ENCODE data around the gene IKZF5.

Gene IKZF5, protein sequence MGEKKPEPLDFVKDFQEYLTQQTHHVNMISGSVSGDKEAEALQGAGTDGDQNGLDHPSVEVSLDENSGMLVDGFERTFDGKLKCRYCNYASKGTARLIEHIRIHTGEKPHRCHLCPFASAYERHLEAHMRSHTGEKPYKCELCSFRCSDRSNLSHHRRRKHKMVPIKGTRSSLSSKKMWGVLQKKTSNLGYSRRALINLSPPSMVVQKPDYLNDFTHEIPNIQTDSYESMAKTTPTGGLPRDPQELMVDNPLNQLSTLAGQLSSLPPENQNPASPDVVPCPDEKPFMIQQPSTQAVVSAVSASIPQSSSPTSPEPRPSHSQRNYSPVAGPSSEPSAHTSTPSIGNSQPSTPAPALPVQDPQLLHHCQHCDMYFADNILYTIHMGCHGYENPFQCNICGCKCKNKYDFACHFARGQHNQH

DNA sequence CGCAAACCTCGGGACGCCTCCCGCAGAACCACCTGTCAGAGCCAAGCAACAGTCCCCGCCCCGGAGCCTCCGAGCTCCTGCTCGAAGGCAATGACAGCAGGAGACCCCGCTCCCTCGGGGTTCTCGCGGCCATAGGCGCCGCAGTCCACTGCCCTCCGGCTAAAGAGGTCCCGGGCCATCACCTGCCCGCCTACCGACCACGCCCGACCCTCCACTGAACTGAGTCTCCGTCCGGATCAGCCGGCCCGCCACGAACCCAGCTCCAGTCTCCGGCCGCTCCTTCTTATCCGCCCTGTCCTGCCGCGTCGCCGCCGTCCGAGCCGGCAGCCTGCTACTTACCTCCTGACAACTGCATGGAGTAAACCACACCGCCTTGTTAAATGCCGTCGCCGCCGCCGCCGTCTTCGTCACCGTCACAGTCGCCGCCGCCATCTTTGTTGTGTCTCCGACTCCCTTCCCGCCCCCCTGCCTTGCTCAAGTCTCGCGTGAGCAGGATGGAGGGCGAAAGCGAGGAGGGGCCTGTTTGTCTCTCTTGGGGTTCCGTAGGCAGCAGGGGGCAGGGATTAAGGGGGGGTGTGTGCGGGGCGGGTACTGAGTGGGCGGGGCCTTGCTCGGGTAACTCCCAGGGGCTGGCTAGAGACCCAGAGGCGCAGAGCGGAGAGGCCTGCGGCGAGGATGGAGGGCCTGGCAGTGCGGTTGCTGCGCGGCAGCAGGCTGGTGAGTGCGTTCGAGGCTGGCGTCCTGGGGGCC is at the start of gene IKZF5, which contains the start of gene ACADSB:
Gene IKZF5 (minus strand): TSS at position 441 of the 750 bp plus-strand sequence. CDS start 10,170 bp downstream, outside the sequence.
Gene ACADSB (plus strand): TSS at position 652 of the 750 bp plus-strand sequence. CDS start 24 bp downstream, at position 676.
- DNase-seq = peak; percentile 86

DNA sequence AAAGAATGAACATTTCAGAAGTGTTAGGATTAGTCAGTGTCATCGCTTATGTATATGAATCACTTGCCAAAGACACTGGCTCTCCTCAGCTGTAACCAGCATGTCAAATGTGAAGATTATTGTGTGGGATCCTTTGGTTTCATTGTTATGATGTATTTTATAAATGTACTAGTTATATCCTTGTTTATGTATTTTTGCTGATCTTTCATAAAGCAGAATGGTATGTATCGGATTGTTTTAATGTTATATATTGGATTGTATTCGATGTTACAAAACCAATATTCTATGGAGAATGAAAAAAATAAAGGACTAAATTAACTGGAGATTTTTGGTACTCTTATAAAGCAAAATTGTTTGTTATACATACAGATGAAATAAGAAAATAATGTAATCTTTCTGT is 49.4 kb upstream of the IKZF5 start:
- no peak for DNase-seq

DNA sequence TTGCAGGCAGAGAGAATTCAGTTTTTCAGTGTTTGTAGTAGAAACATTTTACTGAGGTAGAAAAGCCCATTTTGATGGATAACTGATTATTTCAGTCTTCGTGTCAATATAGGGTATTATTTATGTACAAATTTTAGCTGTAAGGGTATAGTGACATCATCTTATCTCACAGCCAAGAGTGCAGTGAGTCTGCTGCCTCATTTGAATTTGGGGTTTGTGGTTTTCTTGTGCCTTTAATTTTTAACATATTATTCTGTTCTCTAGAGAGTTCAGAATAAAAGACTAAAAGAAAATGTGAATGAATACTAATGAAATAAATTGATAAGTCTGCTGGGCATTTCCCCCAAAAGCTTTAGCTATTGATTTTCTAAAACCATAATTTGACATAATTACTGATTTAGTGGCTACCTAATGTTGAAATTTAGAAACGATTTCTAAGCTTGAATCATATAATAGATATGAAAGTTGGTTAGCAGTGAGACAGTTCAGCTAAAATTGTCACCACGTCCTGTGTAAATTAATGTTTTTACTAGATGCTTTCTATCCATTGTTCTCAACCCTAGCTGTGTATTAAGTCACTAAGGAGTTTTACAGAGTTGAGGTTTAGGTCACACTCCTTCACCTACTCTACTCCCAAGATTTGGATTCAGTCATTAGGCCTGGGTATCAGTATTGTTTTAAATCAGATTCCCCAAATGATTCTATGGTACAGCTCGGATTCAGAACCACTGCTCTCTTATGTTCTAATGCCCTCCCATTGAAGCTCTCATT is 37.6 kb upstream of the IKZF5 start:
- no peak for DNase-seq

DNA sequence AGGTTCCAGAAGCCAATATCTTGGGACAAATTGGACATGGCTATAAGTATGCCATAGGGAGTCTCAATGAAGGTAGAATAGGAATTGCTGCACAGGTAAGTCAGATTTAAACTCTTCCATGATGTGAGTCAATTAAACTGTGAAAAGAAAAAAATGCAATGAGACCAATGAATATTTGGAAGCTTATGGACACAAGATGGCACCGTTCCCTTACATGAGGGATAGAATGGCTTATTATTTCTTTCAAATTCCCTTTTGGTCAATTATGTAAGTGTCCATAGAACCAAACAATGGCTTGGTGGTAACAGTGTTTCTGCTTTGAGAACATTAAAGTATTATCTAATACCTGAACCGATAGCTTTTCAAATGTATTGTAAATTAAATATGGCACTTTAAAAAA is 35.8 kb upstream of the IKZF5 start:
- peak; percentile 58 for DNase-seq

DNA sequence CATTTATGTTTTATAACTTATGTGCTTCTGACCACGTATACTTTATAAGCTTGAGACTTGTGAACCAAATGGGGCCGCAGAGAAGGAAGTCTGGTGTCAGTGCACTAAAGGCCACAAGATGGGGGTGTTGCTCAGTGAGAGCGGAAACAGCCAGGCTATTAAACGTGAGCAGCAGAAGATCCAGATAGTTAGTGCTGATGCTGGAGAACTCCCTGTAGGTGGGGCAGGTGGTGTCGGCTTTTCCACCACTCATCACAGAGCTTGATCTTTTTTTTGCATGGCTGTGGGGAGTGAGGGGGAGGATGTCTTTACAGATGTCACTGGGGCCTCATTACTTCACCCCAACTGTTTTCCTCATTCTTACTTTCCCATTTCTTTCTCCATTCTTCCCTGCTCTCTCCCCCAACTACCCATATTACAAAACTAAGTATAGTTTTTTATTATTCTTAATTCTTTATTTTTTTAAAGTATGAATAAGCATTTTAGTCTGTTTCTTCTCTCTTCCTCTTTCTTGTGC is 34.9 kb upstream of the IKZF5 start:
- peak; percentile 57 for DNase-seq

DNA sequence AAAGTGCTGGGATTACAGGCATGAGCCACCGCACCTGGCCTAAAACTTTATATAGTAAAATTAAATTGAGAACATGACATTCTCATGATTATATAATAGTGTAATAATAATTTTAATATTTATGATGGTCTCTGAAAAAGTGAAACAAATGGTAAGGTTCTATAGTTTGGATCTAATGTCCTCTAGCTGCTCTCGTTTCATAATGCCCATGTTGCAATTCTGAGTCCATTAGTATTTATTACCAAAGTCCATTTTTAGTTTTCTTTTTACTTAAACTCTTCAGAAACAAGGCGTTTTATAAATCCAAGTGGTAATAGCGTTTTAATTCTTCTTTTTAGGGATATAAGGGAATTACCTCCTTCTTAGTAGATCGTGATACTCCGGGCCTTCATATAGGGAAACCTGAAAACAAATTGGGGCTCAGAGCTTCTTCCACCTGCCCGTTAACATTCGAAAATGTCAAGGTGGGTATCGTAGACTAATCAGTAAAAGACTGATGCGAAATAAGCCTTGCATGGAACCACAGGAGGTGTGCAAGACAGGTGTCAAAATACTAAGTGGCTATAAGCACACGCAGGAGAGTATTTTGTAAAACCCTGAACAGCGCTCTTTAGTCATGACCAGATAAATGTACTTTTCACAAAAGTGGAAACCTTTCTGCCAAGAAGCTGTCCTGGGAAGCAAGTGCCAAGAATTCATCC is 34.3 kb upstream of the IKZF5 start:
- DNase-seq = no peak

DNA sequence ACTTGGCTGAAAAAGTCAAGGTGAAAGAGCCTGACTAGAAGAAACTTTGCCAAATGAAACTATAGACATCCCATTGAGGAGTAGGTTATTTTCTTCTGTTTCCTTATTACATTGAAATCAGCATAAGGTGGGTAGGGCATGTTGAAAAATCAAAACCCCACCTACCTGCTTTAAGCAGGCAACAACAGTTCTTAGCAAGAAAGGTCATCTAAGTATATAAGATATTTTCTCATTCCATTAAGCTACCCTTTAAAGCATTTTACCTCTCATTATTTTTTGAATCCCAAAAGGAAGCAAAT is 31.0 kb upstream of the IKZF5 start:
- DNase-seq = no peak

DNA sequence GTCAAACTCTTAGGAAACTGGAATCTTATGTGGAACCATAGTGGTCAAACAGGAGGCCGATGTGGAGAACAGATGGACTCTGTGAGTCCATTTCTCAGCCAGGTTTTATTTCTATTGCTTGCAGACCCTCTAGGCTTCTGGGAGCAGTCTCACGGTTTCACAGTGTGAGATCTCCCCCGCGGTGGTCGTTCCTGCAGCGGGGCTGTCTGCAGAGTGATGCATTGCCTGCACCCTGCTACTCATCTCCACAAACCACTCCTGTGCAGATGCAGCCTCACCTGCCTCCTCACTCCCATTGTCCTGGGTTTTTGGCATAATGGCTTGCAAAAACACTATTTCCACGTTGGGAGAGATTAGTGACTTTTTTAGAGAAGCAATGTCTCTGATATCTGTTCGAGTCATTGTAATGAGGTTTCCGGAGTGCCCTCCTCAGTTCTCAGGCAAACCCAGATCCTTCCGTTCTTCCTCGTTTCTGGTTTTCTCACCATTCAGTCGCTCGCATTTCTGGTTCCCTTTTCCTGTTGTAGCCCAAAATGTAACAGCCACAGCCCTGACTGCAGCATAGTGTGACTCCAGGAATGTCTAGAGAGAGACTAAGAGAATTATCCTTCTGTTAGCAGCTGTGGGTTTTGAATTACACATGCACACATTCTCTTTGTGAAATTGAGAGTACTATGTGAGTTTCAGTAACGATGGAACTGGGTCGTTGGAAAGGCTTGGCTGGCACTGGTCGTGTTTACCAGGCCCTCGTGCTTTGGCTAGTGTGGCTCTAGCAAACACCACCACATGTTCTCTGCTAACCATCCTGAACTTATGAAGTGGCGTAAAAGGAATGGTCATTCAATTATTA is 30.4 kb upstream of the IKZF5 start:
- no peak for DNase-seq

DNA sequence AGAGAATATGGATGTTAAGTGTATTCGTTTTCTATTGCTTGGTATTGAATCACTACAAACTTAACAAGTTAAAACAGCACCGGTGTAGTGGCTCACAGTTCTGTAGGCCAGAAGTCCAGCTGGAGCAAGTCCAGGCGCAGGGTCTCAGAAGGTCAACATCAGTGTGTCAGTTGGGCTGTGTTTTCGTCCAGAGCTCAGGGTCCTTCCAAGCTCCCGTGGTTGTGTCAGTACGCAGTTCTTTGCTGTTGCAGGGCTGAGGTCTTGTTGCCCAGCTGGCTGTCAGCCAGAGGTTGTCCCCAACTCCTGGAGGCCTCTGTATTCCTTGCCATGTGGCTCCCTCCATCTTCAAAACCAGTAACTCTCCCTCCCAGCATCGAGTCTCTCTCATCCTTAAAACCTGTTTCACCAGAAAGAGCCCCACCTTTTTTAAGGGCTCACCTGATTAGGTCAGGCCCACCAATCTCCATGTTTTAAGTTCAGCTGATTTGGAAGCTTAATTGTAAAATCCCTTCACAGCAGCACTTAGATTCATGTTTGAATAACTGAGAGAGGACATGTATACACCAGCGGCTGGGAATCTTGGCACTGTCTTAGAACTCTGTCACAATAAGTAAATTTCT is 27.0 kb upstream of the IKZF5 start:
- DNase-seq = no peak

DNA sequence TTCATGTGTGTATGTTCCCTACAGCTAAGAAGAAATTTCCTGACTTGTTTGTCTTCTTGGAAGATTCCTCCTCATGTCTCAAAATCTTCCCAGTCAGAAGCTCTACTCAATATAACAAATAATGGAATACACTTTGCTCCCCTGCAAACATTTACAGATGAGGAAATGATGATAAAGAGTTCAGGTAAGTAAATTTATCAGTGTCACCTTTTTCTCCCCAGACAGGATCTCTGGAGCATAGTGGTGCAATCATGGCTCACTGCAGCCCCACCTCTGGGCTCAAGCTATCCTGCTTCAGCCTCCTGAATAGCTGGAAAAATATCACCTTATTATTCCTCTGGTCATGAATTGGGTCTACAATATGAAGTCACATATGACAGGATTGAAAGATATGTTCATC is 25.7 kb upstream of the IKZF5 start:
- DNase-seq = no peak

DNA sequence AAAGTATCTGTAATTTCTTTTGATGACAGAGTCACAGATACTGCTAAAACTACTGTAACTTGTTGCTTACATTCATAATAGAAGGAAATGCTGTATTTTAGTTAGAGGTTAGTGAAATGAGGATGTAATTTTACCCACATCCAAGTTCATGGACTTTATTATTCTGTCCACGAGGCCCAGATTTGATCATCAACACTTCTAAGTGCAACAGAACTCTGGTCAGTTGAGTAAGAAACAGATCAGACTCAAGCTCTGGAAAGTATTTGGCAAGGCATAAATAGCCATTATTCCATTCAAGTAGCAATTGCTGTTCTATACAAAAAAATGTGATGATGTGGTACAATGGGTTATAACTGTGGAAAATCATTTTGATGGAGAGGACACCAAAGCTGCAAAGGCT is 22.5 kb upstream of the IKZF5 start:
- no peak for DNase-seq

DNA sequence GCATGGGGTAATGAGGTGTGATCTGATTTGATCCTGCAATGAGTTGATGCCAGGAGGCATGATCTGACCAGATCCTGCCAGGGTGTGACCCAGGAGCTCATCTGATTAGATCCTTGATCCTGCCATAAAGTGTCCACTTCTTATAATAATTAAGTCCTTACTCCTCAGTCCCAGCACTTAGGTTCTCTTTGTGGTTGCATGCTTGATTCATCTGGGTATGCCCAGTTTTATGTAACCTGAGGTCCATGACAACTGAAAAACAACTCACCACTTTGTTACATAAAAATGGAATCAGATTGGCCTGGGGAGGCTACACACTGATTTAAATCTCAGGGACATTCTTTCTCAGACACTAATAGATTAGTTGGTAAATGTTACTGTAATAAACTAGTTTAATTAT is 19.3 kb upstream of the IKZF5 start:
- DNase-seq = no peak

DNA sequence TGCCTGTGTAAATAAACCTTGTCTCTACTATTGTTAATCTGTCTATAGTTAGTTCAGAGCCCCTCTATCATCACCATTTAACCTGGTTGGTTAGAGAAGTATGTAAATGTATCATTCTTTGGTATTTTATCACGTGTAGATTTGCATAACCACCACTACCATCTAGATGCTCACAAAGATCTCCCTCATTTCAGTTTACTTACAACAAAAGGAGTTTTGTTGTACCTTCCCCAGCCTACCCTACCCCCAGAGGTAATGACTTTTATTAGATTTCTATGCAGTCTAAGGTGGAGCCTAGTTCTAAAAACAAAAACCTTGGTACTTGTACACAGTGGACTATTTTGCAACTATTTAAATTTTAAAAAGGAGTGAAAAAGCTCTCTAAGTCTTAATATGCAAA is 17.7 kb upstream of the IKZF5 start:
- no peak for DNase-seq

DNA sequence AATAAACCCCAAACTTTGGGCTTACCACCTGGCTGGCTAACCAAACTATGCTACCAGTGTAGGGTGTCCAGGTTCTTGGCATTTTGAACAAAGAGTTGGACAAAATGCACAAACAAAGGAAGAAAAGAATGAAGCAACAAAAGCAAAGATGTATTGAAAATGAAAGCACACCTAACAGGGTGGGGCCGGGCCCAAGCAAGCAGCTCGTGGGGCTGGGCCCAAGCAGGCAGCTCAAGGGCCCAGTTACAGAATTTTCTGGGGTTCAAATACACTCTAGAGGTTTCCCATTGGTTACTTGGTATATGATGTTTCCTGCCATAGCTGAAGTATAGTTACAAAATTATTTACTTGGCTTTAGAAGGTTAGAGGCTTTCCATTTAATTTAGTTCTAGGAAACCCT is 15.9 kb upstream of the IKZF5 start:
- DNase-seq = no peak

DNA sequence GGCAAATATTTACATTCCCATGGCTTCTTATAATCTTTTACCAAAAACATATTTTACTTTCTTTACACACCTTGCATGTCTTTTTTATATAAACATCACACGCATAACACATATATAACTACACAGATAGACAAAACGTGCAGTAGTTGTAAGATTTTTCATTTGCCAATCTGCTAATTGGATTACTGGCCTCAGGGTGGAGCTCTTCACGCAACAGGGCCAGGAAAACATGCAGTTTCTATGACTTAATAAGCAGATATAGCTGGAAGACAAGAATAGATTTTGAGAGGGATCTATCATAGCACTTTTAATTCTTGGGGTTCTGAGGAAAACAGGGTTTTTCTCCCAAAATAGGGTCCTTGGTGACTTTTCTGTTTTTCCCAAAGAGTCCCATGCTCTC is 12.9 kb upstream of the IKZF5 start:
- DNase-seq = no peak

DNA sequence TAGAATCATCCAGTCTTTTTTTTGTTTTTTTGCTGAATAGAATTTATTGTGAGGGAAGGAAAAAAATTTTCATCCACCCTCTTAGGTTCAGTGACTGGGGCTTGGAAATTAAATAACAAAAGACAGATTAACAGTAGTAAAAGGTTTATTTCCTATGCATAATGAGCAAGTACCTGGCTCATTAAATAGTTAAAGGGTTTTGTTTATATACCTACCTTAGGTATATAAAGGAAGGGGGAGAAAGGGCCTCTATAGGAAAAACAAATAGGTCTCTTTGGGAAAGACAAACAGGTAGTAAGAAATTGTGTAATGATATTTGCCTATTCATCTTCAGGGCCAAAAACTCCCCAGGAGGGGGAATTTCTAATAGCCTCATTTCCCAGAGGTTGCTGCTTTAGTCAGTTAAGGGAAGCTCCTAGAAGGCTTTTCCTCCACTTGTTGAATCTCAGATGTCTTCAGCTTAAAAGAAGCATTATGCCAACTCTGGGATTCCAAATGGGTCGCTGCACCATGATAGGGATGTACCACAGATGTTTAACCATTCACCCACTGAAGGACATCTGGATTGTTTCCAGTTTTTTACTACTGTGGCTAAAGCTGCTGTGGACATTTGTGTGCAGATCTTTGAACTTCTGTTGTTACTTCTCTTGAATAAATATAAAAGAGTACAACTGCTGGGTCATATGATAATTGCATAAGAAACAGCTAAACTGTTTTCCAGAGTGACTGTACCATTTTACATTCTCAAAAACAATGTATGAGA is 11.5 kb upstream of the IKZF5 start:
- DNase-seq = no peak

DNA sequence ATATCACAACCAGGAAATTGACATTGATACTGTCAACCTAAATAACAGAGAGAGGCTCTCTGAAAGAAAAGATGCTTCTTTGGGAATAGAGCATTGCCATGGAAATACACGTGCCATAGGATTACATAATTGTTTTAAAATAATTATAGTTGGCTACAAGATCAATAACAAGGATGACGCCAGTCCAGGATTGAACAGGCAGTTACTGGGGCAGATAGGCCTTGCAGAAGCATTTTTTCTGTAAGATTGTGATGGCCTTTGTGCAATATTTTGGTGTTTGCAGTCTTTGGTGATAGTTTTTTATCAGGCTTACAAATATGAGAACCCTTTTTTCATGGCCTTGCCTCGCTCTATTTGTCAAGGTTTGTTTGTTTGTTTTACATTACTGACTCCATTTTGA is 10.7 kb upstream of the IKZF5 start:
- no peak for DNase-seq

DNA sequence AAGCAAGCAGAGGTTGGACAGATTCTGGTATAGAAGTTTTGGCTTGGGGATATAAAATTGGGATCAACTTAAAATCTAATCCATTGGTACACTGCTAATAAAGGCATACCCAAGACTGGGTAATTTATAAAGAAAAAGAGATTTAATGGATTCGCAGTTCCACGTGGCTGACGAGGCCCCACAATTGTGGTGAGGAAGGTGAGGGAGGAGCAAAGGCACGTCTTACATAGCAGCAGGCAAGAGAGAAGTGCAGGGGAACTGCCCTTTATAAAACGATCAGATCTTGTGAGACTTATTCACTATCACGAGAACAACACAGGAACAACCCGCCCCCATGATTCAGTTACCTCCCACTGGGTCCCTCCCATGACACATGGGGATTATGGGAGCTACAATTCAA is 9.9 kb upstream of the IKZF5 start:
- DNase-seq = no peak

DNA sequence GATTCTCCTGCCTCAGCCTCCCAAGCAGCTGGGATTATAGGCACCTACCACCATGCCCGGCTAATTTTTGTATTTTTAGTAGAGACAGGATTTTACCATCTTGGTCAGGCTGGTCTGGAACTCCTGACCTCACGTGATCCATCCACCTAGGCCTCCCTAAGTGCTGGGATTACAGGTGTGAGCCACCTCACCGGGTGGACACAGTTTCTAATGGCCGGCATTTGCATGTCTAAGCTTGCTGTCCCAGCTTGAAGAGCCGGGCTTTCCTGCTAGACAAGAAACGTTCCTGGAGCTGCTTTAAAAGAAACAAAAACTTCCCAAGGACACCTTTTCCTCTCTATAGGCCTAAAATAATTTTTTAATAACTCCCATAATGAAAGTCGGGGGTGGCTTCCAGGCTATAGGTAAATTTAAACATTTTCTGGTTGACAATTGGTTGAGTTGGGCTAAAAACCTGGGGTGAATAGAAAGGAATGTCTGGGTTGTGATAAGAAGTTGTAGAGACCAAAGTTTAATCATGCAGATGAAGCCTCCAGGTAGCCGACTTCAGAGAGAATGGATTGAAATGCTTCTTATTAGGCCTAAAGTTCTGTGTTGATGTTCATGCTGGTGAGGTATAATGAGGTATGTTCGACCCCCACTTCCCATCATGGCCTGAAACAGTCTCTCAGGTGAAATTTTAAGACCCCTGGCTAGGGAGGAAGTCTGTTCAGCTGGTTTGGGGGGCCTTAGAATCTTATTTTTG is 9.0 kb upstream of the IKZF5 start:
- DNase-seq = no peak

DNA sequence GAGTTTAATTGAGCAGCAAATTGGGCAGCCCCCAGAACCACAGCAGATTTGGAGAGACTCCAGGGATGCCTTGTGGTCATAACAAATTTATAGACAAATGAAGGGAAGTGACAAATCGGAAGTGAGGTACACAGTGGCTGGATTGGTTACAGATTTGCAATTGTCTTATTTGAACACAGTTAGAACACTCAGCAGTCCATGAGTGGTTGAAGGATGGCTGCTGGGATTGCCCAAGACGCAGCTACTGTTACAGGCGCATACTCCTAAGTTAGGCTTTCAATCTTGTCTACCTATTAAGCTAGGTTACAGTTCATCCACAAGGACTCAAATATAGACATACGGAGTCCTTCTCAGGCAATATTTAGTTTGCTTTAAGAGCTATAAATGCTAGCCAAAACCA is 7.6 kb upstream of the IKZF5 start:
- DNase-seq = no peak
